Vagina (tissue), 2 donors: Measurements from ENCODE around the gene EHMT1.

Experiments
- POLR2A ChIP-seq, 2 donors: fragments of 450-650 bp; IDR thresholded peaks; one replicate each; pipeline ENCODE4 v1.6.1; 2017; ENCODE audit warnings: antibody characterized with exemption in 2 of 2, mild to moderate bottlenecking in 2 of 2, moderate library complexity in 2 of 2
- POLR2AphosphoS5 ChIP-seq, 2 donors: sonication (generic); formaldehyde crosslinking; IDR thresholded peaks; one replicate each; pipeline ENCODE4 v1.9.0; 2017; ENCODE audit warnings: antibody characterized with exemption in 2 of 2, mild to moderate bottlenecking in 2 of 2, low read depth in 1 of 2; ENCODE audit not compliant: insufficient read depth in 1 of 2
- TF ChIP-seq, protein P1 (sequence below), 3 experiments: fragments of 450-650 bp in 2 of 3; fragments of 200-600 bp in 1 of 3; sonication (generic) in 1 of 3; IDR thresholded peaks; one replicate each; pipeline ENCODE4 v1.5.1; 2017 to 2019; ENCODE audit warnings: antibody characterized with exemption in 3 of 3, mild to moderate bottlenecking in 2 of 3, moderate library complexity in 2 of 3

- TF ChIP-seq POLR2A (IDR thresholded peaks at IDR 0.05): no peak
- TF ChIP-seq, protein P1, sequence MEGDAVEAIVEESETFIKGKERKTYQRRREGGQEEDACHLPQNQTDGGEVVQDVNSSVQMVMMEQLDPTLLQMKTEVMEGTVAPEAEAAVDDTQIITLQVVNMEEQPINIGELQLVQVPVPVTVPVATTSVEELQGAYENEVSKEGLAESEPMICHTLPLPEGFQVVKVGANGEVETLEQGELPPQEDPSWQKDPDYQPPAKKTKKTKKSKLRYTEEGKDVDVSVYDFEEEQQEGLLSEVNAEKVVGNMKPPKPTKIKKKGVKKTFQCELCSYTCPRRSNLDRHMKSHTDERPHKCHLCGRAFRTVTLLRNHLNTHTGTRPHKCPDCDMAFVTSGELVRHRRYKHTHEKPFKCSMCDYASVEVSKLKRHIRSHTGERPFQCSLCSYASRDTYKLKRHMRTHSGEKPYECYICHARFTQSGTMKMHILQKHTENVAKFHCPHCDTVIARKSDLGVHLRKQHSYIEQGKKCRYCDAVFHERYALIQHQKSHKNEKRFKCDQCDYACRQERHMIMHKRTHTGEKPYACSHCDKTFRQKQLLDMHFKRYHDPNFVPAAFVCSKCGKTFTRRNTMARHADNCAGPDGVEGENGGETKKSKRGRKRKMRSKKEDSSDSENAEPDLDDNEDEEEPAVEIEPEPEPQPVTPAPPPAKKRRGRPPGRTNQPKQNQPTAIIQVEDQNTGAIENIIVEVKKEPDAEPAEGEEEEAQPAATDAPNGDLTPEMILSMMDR (IDR thresholded peaks at IDR 0.05): no peak
- TF ChIP-seq POLR2AphosphoS5 (IDR thresholded peaks at IDR 0.05; ENCODE audit: insufficient read depth in 1 of 2, low read depth in 1 of 2): no peak
Measured at GRCh38 chr9:137761032-137761431, 142.2 kb downstream of the EHMT1 start.
